ENCODE data around the gene RAF1.
"Not testable (repeated sequence)": the region's sequence is repeated elsewhere in the genome, so short reads cannot be mapped to it uniquely, and the experiment has no call there.

RAF1 gene

DNA sequence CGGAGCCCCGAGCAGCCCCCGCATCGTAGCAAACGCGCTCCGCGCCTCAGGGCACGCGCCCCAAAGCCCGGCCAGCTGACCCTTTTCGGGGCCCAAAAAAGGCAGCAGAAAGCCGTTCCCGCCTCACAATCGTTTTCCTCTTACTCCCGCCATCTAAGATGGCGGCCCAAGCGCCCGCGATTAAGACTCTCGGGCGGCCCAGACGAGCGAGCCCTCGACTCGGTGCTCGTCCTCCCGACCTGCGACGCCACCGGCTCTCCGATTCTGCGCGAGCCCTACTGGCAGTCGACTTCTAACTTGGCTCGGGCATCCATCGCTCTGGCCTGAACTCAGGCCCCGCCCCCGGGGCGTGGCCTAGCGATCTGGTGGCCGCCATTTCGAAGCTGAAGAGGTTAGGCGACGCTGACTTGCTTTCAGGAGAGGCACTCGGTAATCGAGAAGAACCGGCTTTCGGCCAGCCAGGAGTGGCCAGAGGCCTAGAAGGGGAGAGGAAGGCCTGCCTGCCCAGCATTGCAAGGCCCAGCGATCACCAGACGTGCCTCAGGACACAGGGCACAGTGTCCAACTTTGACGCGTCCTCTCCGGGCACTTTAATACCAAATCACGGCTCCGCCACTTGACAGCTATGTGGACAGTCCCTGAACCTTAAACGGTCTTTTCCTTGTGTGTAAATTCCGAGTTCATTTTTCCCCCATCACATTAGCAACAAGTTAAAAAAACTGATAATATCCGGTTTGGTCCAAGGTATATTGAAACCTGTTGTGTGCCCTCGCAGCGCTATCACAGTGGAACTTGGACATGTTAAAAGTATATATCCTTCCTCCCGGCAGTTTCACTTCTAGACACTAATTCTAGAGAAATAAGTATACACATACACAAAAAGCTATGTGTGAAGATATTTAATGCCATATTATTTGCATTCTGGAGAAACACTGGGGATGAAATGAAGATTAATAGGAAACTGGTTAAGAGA lies at the start of gene RAF1:
TSS of gene RAF1 (minus strand) at position 182 of the 973 bp plus-strand sequence. CDS start 45,396 bp downstream, outside the sequence.
- peak; percentile 98 for DNase-seq

DNA sequence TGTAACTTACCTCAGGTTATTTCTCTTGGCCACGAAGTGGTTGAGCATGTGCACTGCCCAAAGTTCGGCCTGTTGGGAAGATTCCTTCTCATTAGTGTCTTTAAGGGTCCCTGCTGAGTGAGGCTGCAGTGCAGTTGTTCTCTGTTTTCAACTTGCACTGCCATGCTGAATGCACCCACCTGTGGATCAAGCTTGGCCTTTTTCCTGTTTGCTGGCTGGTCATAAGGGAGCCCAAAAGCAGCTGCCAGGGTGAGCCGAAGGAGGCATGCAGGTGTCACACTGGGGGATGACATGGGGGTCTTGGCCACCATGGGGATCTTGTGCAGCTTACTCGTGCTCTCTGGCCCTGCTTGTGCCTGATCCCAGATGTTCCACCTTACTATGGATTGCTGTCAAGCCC lies 46.1 kb upstream of the RAF1 start:
- DNase-seq, result no peak

DNA sequence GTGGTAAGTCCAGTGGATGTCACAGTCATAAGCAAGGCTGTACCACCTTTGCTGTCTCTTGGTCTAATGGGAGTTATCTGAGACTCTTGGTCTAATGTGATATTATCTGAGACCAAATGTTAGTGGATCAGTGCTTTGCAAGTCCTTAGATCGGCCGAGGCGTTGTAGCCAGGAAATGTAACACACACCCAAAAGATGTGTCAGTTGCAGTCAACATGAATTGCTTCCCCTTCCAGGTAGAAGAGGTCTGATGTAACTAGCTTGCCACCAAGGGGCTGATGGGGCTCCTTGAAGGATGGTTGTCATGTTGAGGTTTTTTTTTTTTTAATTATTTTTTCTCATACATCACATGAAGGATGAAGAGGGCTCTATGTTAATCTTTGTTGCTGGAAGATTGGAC lies 45.4 kb upstream of the RAF1 start:
- DNase-seq, result no peak

DNA sequence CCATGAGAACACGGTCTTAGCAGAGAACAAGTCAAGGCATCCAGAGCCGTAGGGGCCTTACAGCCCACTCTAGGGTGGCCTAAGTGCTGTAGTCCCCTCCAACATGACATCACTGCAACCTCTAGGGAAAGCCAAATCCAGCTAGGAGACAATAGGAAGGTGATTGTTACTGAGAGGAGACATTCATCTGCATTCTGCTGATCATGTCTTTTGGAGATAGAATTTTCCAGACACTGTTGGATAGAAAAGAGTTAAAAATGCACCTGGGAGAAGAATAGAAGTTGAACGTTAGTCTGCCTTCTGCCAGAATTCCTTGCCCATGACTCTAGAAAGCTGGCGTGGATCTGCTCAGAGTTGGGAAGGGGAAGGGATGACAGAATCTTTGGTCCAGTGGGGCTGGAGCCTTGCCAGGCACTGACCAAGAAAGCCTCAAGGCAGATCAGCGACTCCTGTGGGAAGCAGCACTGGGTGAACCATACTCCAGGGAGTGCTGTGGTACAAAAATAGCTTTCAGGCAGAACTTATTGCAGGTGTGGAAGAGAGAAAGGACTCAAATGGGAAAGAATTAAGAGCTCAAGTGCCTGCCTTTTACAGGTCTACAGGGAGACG lies 44.8 kb upstream of the RAF1 start:
- no peak for DNase-seq

DNA sequence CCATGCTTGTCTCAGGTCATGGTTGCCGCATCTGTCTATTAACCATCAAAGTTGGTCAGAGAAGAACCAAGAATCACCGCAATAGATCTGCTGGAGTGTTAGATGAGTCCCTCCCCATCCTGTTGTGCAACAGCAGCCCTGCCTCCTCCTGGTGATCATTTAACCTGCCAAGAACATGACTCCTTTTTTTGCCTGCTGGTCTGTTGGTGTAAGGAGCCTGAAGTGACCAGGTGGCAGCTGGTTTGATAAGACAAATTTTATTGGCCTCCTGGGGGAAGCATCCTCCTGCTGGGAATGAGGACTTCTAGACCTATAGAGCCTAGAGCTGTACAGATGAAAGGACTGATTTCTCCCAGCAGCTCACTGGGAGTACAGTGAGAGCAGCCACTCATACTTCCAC lies 43.5 kb upstream of the RAF1 start:
- no peak for DNase-seq

GRCh38 chr3:12706504-12707253 lies 42.8 kb upstream of the RAF1 start:
- peak; percentile 74 for DNase-seq

- DNase-seq, result no peak
Observed at GRCh38 chr3:12705981-12706380, 42.1 kb upstream of the RAF1 start.

GRCh38 chr3:12705374-12705926 lies 41.5 kb upstream of the RAF1 start:
- DNase-seq, result no peak

- DNase-seq, result no peak
Observed at GRCh38 chr3:12702501-12702900, 38.6 kb upstream of the RAF1 start.

GRCh38 chr3:12701601-12702000 lies 37.7 kb upstream of the RAF1 start:
- not testable (repeated sequence) for DNase-seq

DNA sequence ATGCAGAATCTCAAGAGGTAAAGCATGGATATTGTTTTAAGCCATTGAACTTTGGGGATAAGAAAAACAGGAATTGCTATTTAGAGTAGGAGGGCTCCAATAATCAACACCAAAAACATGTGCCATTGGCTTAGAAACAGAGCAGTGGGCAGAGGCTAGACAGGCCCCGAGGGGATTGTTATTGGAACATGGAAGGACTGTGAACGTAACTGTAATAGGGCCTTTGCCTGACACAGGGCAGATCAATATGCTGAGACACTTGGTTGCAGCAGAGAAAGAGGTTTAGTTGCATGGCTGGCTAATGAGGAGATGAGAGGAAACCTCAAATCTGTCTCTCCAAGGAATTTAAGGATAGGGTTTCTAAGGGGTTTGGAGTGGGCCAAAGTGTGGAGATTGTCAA lies 36.9 kb upstream of the RAF1 start:
- DNase-seq, result no peak

GRCh38 chr3:12695916-12696315 lies 32.0 kb upstream of the RAF1 start:
- DNase-seq, result no peak

DNA sequence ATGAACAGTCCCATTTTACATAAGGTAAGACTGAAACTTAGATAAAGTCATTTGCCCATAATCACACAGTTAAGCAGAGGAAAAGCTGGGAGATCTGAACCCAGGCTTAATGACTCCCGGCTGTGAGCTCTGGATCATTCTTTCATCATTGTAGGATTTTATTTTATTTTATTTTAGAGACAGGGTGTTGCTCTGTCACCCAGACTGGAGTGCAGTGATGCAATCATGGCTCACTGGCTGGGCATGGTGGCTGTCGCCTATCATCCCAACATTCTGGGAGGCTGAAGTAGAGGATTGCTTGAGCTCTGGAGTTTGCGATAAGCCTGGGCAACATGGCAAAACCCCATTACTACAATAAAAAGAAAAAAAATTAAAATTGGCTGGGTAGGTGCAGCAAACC lies 31.2 kb upstream of the RAF1 start:
- no peak for DNase-seq

DNA sequence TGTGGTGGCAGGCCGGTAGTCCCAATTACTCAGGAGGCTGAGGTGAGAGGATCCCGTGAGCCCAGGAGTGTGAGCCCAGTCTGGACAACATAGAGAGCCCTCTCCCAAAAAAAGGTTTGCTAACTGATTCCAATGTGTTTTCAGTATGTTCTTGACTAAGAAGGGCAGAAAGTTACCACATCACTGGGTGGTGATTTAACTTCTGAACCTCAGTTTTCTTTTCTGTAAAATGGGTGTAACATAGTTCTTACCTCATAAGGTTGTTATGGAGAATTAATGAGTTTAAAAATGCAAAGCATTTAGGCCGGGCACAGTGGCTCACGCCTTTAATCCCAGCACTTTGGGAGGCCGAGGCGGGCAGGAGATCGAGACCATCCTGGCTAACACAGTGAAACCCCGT lies 28.5 kb upstream of the RAF1 start:
- no peak for DNase-seq

GRCh38 chr3:12689997-12690711 lies 26.2 kb upstream of the RAF1 start:
- DNase-seq, result no peak

GRCh38 chr3:12687948-12688347 lies 24.0 kb upstream of the RAF1 start:
- no peak for DNase-seq

- DNase-seq, result no peak
Observed at GRCh38 chr3:12686096-12686495, 22.2 kb upstream of the RAF1 start.

GRCh38 chr3:12681943-12682390 lies 18.1 kb upstream of the RAF1 start:
- DNase-seq, result no peak

DNA sequence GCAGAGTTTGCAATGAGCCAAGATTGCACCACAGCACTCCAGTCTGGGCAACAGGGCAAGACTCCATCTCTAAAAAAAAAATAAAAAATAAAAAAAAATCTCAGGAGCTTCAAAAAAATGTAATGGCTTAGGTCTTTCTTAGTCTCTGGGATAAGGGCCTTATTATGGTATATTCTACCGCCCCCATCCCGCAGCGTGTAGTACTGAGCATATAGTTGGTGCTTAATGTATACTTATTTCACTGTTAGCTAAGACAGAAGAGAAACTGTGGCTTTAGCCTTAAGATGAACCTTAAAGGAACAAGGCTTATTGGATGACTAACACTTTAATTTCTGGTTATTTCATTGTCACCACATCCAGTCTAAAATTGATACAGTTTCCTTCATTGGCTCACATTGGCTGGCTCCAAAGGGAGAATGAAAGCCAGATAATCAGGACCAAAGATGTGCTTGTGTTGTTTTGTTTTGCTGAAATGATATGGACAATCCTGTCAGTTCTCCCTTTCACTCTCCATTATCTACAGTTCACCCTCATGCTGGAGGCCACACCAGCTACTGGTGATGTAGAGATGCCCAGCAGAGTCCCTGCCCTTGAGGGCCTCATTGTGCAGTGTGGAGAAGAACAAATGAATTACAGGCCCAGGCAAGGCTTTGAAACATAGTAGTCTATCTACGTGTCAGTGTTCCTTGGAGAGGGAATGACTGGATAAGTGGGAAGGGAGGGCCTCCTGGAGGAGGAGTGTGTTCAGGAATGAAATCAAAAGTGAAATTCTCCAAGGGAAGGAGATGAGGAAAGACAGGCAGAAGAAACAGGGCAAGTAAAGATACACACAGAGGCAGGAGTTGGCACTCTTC lies 17.4 kb upstream of the RAF1 start:
- no peak for DNase-seq

GRCh38 chr3:12679468-12679867 lies 15.6 kb upstream of the RAF1 start:
- DNase-seq, result no peak

GRCh38 chr3:12677616-12678015 lies 13.7 kb upstream of the RAF1 start:
- DNase-seq, result no peak
